HCT116 (cell line): ENCODE results near the gene KLHL6. TPM values are rescaled to one million over a fixed set of nuclear protein-coding genes. Genes with fewer than 3 reads are reported as not detected.

Source experiments
- ATAC-seq: fragments of 200-7000 bp; cut with Tn5 transposase; 2 replicates; pipeline ENCODE4 v1.9.1; 2020; ENCODE audit warnings: mild to moderate bottlenecking, moderate library complexity
- BruUV-seq: library from RNA; stranded (reverse); fragments of 400-500 nt; replicated peaks from 2 replicates; lab custom pipeline; 2021; lab: Mats Ljungman, UMichigan
- CTCF ChIA-PET: fragments of 300-600 bp; sonication (Branson Sonifier 250); formaldehyde crosslinking; loops from one replicate; lab custom pipeline; 2021; ENCODE audit warnings: antibody characterized with exemption; lab: Charles Lee
- POLR2A ChIA-PET: fragments of 300-600, 350-600 bp; sonication (Branson Sonifier 250); formaldehyde crosslinking; loops from one replicate; lab custom pipeline; 2021; ENCODE audit warnings: antibody characterized with exemption; lab: Charles Lee
- RAD21 ChIA-PET, 2 experiments: fragments of 300-600 bp; sonication (Branson Sonifier 250); formaldehyde crosslinking; loops; one replicate each; lab custom pipeline; 2023; ENCODE audit warnings: low total read pairs in 2 of 2; ENCODE audit not compliant: uncharacterized antibody in 2 of 2, unreplicated experiment in 2 of 2, low non-redundant PET in 1 of 2; lab: Charles Lee
- DNase-seq: peaks from one replicate; pipeline ENCODE4 v3.0.0-alpha.2; 2010; ENCODE audit warnings: low read depth, low spot score
- H2AFZ ChIP-seq: fragments of 200-600 bp; shearing (Covaris generic), sonication (generic); 2 replicates; pipeline ENCODE4 v1.6.1; 2017; ENCODE audit warnings: low read depth, mixed run types, mixed read lengths, antibody characterized with exemption, low read length; ENCODE audit not compliant: poor library complexity, severe bottlenecking
- H3K27ac ChIP-seq: 2 replicates; pipeline ENCODE4 v1.5.1; 2012; ENCODE audit warnings: low read depth, low read length
- H3K27me3 ChIP-seq: fragments of 200-600 bp; sonication (generic); 2 replicates; pipeline ENCODE4 v1.6.1; 2016; ENCODE audit warnings: mixed run types, low read length, mixed read lengths; ENCODE audit not compliant: insufficient read depth
- H3K36me3 ChIP-seq, 2 experiments: fragments of 200-500 bp in 1 of 2; fragments of 200-600 bp in 1 of 2; sonication (Bioruptor generic) in 1 of 2; sonication (generic) in 1 of 2; 2 replicates each; pipeline versions ENCODE4 v1.5.1 to v1.6.1; 2014 to 2016; ENCODE audit warnings: low read length in 2 of 2, inconsistent platforms in 1 of 2, mixed read lengths in 1 of 2, mixed run types in 1 of 2; ENCODE audit not compliant: insufficient read depth in 2 of 2, control insufficient read depth in 1 of 2
- H3K4me1 ChIP-seq, 2 experiments: fragments of 200-600 bp in 1 of 2; sonication (generic) in 1 of 2; 2 replicates each; pipeline versions ENCODE4 v1.5.1 to v1.6.1; 2012 to 2017; ENCODE audit warnings: low read length in 2 of 2, inconsistent platforms in 1 of 2, mild to moderate bottlenecking in 1 of 2, mixed read lengths in 1 of 2, mixed run types in 1 of 2, moderate library complexity in 1 of 2; ENCODE audit not compliant: insufficient read depth in 2 of 2, control insufficient read depth in 1 of 2
- H3K4me2 ChIP-seq: fragments of 200-600 bp; sonication (generic); 2 replicates; pipeline ENCODE4 v1.6.1; 2017; ENCODE audit warnings: mixed run types, low read length, mixed read lengths
- H3K4me3 ChIP-seq, 2 experiments: fragments of 200-600 bp in 1 of 2; sonication (generic) in 1 of 2; replicated peaks in 1 of 2; 2 replicates each; pipeline ENCODE4 v1.5.1; 2011 to 2016; ENCODE audit warnings: low read length in 2 of 2, control low read depth in 1 of 2, low read depth in 1 of 2, mild to moderate bottlenecking in 1 of 2, mixed read lengths in 1 of 2, mixed run types in 1 of 2
- H3K79me2 ChIP-seq: fragments of 200-600 bp; sonication (generic); 2 replicates; pipeline ENCODE4 v1.6.1; 2017; ENCODE audit warnings: mild to moderate bottlenecking, mixed run types, low read length, moderate library complexity, mixed read lengths; ENCODE audit not compliant: insufficient read depth
- H3K9ac ChIP-seq: fragments of 200-600 bp; sonication (generic); 2 replicates; pipeline ENCODE4 v1.6.1; 2016; ENCODE audit warnings: low read length, mixed read lengths
- H3K9me2 ChIP-seq: fragments of 200-600 bp; sonication (generic), shearing (Covaris generic); 2 replicates; pipeline ENCODE4 v1.6.1; 2017; ENCODE audit warnings: mixed run types, mild to moderate bottlenecking, moderate library complexity; ENCODE audit not compliant: insufficient read depth
- H3K9me3 ChIP-seq, 2 experiments: fragments of 200-500 bp in 1 of 2; fragments of 200-600 bp in 1 of 2; sonication (Bioruptor generic) in 1 of 2; sonication (generic) in 1 of 2; 2 replicates each; pipeline ENCODE4 v1.6.1; 2014 to 2017; ENCODE audit warnings: low read length in 2 of 2, mixed read lengths in 2 of 2, inconsistent platforms in 1 of 2, low read depth in 1 of 2, mild to moderate bottlenecking in 1 of 2, mixed run types in 1 of 2, moderate library complexity in 1 of 2; ENCODE audit not compliant: control insufficient read depth in 1 of 2, insufficient read depth in 1 of 2
- H4K20me1 ChIP-seq: fragments of 200-600 bp; sonication (generic), shearing (Covaris generic); 2 replicates; pipeline ENCODE4 v1.6.1; 2017; ENCODE audit warnings: mixed run types, mild to moderate bottlenecking, moderate library complexity; ENCODE audit not compliant: insufficient read depth
- CBX3 ChIP-seq: IDR thresholded peaks from 2 replicates; pipeline ENCODE4 v1.6.1; 2012; ENCODE audit warnings: low read depth
- CEBPB ChIP-seq: IDR thresholded peaks from 2 replicates; pipeline ENCODE4 v1.6.1; 2012; ENCODE audit warnings: low read depth
- EGR1 ChIP-seq: IDR thresholded peaks from 2 replicates; pipeline ENCODE4 v1.6.1; 2012; ENCODE audit warnings: low read depth
- ELF1 ChIP-seq: IDR thresholded peaks from 2 replicates; pipeline ENCODE4 v1.6.1; 2012; ENCODE audit warnings: low read depth, borderline replicate concordance
- EZH2 ChIP-seq: fragments of 200-600 bp; sonication (generic); IDR thresholded peaks from 2 replicates; pipeline ENCODE4 v1.6.1; 2017; ENCODE audit warnings: antibody characterized with exemption, mixed run types
- EZH2phosphoT487 ChIP-seq: fragments of 200-600 bp; IDR thresholded peaks from 2 replicates; pipeline ENCODE4 v1.6.1; 2018; ENCODE audit warnings: antibody characterized with exemption, borderline replicate concordance
- FOSL1 ChIP-seq: IDR thresholded peaks from 2 replicates; pipeline ENCODE4 v1.6.1; 2012; ENCODE audit warnings: low read depth
- POLR2A ChIP-seq: IDR thresholded peaks from 2 replicates; pipeline ENCODE4 v1.7.0; 2011; ENCODE audit warnings: borderline replicate concordance; ENCODE audit not compliant: insufficient read depth, insufficient read length; ENCODE audit errors: extremely low read depth
- SIN3A ChIP-seq: IDR thresholded peaks from 2 replicates; pipeline ENCODE4 v1.6.1; 2012; ENCODE audit warnings: low read depth
- ZBTB33 ChIP-seq: IDR thresholded peaks from 2 replicates; pipeline ENCODE4 v1.6.1; 2011; ENCODE audit warnings: mild to moderate bottlenecking, low read length, moderate library complexity; ENCODE audit not compliant: insufficient replicate concordance; ENCODE audit errors: extremely low read depth
- ZNF274 ChIP-seq: fragments of 200-500 bp; sonication (Bioruptor generic); IDR thresholded peaks from 2 replicates; pipeline ENCODE4 v1.6.1; 2014; ENCODE audit warnings: mild to moderate bottlenecking, low read depth, low read length, inconsistent platforms
- intact Hi-C: fragments of 100-400 bp; cut with micrococcal nuclease; formaldehyde crosslinking; loops from 2 replicates; pipeline ENCODE4 v1.10.0; 2022
- total RNA-seq: library from RNA; stranded (reverse); gene quantifications from one replicate; pipeline ENCODE4 v1.2.1, GENCODE V29; 2021; ENCODE audit not compliant: unreplicated experiment

The KLHL6 gene
- total RNA-seq, 1 experiment from 2014 or later = 0.15 TPM

GRCh38 chr3:183472155-183472554, 83.4 kb downstream of the KLHL6 start:
- BruUV-seq = no TSS peak
- Histone ChIP-seq H3K36me3 (no peaks in the 10 kb centered on the region), H3K4me3 (no peak overlapping the region), H2AFZ (no peak overlapping the region), H3K27ac (no peak overlapping the region), H3K9me3 (no peaks in the 10 kb centered on the region), H3K4me1 (peaks cover 3 to 6% of the 10 kb centered on the region in 2 experiments; a peak in 3 of 4 replicates), H4K20me1 (no peaks in the 10 kb centered on the region), H3K79me2 (no peaks in the 10 kb centered on the region), H3K9ac (no peak overlapping the region), H3K9me2 (no peaks in the 10 kb centered on the region), H3K27me3 (no peaks in the 10 kb centered on the region), H3K4me2 (no peak overlapping the region)
- RAD21 ChIA-PET = no interaction called here
- POLR2A ChIA-PET = no interaction called here
- CTCF ChIA-PET = interaction anchor here (1.1 kb wide), 1 partner anchor 295 kb away, joined by 4 read pairs; no protein-coding TSS in a partner anchor
- intact Hi-C loops = no loop called here
- DNase-seq (no peak), ATAC-seq (no peak)
- no peak for TF ChIP-seq CEBPB
- no peak for TF ChIP-seq ZNF274
- no peak for TF ChIP-seq FOSL1
- no peak for TF ChIP-seq ELF1
- no peak for TF ChIP-seq ZBTB33
- no peak for TF ChIP-seq CBX3
- TF ChIP-seq POLR2A = no peak
- TF ChIP-seq EZH2 = no peak
- no peak for TF ChIP-seq EGR1
- TF ChIP-seq EZH2phosphoT487 = no peak
- no peak for TF ChIP-seq SIN3A
